Endometrium (tissue), 2 donors: ENCODE results near the gene SLC1A4.
"Not testable (repeated sequence)": the region's sequence is repeated elsewhere in the genome, so short reads cannot be mapped to it uniquely, and the experiment has no call there.

Source experiments
- FAIRE-seq: peaks from 2 replicates; lab custom pipeline; 2012; peaks lifted over from hg19 to GRCh38; lab: Jason Lieb, UNC
- donor health status: control.
- donor health status: control.

SLC1A4 gene

DNA sequence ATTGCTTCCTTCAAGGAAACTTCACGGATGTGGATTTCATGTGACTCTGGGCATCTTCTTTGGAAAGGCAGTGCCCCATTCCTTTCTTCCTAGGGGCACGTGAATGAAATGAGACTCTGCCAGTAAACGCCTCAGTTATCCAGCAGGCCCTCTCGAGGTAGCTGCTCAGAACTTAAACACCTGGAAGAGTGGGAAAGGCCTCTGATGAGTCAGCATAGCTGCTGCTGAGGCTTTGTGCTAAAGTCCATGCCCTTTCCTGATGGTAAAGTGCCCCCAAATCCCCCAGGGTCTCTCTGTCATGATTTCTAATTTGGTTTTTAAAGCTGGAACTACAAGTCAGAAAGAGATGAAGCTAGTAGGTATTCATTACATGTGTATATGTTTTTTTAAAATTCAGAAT, 3.8 kb downstream of the SLC1A4 start:
- FAIRE-seq: no peak

DNA sequence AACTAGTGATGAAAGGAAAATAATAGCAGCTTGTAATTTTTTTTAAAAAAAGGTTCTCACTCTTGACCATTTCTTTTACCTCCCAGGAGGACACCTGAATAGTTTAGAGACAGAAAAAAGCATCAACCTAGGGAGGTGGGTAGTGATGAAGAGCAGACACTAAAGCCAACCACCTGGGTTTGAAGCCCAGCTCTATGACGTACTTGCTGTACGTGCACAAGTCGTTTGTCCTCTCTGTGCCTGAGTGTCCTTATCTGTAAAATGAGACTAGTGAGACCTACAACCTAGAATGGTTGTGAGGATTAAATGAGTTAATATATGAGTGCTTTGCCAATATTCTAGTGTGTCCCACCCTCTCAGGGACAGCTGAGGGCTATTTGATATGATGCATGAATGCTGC, 5.8 kb downstream of the SLC1A4 start:
- FAIRE-seq: no peak

DNA sequence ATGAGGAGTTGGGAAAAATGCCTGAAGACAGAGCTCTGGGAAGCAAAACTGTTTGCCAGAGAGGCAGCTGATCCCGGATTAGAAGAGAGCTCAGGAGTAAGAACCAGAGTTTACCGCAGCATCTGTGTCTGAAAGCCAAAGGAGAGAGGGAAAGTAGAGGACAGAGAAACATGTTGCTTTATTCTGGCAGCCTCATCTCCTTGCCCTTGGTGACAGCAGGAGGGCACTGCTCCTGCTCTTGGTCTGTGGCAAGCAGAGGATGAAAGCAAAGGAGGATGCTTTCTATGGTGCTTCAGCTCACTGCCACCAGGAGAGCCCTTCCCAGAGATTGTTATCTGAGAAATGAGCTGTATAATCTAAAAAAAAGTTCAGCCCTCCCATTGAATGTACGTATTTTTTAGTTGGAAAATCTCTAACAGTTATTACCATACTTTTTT, 7.7 kb downstream of the SLC1A4 start:
- no peak for FAIRE-seq

DNA sequence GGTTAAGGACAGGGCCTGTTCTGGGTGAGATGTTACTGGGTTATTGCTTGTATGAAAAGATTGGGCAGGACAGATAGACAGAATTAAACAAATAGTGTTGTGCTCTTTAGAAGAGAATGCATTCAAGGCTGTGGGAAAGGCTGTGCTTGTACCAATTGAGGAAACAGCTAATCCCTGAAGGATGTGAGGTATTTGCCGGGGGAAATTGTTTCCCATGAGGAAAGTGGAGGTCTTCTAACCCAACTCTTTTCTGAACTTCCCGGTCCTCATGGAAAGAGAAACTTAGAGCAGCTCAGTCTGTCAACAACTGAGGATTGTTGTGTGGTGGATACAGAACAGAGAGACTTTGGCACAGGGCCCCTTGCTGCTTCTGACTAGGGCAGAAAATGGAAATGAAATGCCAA, 9.5 kb downstream of the SLC1A4 start:
- no peak for FAIRE-seq

DNA sequence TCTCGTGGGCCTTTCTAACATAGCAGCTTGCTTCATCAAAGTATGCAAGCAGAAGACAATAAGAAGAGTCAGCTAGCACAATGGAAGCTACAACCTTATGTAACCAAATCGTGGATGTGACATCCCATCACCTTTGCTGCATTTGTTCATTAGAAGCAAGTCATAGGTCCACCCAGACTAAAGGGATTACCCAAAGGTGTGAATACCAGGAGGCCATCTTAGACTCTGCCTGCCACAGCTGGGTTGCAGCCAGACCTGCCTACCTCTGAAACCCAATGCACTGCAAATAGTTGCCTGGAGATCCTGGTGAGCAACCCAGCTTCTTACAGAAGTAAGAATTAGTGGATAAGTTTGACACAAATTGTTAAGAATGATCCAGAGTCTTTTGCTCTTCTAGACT, 10.6 kb downstream of the SLC1A4 start:
- FAIRE-seq: no peak

DNA sequence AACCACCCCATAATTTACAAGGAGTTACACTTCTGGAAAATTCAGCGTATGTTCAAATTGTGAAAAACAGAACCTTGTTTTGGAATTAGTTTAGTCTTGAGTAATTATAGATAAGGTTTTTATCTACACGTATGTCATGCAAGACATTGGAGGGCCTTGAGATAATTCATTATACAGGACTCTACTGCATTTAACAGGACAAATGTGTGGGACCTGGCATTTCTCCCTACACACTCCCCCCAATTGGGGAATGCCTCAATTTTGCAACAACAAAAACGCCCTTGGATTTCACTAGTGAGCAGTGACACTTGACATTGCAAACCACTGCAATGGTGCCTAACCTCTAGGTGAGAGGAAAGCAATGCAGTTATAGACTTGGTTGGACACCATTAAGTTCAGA, 11.4 kb downstream of the SLC1A4 start:
- no peak for FAIRE-seq

DNA sequence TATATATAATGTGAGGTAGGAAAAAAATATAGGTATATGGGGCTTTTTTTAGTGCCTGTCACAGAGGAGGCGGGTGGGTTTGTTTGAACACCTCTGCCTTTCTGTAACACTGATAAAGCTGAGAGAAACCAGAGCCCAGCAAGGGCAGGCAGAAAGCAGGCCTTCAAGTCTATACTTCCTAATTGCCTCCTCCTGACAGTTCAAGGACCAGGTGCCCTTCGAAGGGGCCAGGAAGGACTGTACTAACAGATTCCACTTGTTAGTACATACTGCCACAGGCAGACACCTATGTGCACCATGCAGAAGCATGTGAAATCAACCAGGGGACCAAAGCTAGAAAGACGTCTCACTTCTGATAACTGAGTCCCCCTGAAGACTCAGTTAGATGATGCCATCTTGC, 13.8 kb downstream of the SLC1A4 start:
- FAIRE-seq: no peak

DNA sequence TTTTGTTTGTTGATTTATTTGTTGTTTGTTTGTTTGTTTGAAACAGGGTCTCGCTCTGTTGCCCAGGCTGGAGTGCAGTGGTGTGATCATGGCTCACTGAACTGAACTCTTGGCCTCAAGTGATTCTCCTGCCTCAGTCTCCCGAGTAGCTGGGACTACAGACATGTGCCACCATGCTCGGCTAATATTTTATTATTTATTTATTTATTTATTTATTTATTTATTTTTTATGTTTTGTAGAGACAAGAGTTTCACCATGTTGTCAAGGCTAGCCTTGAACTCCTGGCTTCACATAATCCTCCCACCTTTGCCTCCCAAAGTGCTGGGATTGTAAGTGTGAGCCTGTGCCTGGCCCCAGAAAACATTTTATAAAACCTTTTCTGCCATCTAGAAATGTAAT, 15.0 kb downstream of the SLC1A4 start:
- FAIRE-seq: not testable (repeated sequence)

DNA sequence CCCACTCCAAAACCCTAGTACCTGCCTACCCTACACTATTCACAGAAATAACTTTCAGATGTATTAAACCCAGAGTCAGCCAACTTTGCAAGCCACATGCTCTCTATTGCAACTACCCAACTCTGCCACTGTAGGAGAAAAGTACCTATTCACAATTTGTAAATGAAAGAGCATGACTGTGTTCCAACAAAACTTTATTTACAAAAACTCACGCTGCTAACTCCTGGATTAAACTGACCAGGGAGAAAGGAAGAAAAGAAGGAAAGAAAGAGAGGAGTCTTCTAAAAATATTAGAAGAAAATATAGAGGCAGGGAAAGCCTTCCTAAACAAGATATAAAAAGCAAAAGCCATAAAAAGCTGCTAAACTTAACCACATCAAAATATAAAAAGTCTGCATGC, 24.6 kb downstream of the SLC1A4 start:
- FAIRE-seq: no peak

DNA sequence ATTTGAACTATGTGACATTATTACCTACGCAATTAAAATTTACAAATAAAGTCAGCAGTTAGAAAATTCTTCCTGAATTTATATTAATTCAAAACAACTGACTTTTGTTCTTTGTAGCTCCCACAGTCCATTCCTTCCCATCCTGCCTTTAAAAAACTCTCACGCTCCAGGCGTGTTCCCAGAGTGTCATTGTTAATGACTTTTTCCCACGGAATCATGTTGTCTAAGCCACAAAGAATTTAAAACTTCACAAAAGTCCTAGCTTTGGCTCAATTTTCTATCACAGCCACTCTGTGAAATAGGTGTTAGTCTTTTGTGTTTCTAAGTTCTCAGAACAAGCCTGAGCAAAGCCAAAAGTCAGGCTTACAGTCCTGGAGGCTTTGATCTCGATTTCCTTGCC, 26.5 kb downstream of the SLC1A4 start:
- FAIRE-seq: no peak

DNA sequence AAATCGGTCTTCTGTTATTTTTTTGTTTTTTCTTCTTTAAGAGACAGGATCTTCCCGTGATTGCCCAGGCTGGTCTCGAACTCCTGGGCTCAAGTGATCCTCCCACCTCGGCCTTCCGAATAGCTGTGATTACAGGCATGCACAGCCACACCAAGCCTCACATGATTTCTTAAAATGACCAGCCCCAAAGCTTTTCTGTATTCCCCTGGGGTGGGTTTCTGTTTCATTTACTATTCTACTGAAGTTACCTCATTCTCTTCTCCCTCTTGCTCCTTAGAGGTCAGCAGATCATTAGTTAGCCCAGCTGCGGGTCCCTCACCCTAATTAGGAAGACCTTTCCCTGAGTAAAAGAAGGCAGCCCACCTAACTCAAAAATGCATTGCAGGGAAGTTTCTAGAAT, 27.6 kb downstream of the SLC1A4 start:
- no peak for FAIRE-seq

DNA sequence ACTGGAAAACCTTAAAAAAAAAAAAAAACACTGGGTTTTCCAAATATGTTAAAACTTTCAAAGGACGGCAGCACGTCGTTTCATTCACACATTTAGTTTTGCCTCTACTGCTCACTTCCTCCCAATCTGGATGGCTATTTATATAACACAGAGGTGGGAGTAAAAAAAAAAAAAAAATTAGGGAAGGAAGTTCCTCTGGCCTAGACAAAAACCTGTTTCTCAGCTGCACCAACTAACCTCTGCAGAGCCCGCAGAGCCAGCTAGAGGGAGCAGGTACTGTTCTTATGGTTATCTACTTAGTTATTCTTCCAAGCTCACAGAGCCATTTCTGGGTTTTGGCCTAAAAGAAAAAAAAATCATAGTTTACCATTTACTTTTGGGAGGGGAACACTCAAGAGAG, 28.1 kb downstream of the SLC1A4 start:
- FAIRE-seq: no peak

DNA sequence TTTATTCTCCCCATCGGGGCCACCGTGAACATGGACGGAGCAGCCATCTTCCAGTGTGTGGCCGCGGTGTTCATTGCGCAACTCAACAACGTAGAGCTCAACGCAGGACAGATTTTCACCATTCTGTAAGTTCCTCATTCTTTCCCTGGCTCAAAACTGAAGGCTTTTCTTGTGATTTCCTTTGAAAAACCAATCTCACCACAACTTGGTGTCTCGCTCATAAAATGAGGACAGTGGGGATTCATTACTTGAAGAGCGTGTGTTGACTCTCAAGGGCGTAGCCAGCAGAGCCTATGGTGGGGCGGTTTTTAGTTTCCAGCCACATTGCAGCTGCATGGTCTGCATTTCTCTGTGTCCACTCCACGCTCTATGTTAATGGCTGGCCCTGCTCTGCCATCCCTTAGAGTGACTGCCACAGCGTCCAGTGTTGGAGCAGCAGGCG, 29.0 kb downstream of the SLC1A4 start:
- no peak for FAIRE-seq

DNA sequence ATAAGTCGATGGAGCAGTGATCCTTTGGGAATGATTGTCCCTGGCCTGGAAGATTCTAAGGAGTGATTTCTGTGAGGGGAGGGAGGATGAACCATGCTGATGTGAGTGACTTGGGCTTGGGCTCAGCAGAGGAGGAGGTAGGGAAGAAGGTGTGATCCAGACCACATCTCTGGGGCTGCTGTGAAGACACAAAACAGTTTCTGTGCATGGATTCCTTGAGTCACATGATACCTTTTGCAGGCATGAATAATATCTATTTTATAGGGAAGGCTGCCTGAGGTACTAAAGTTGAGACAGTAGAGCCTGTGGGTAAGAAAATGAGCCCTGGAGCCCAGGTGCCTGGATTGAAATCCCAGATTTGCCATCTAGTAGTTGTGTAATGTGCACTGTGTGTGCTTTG, 29.8 kb downstream of the SLC1A4 start:
- no peak for FAIRE-seq

DNA sequence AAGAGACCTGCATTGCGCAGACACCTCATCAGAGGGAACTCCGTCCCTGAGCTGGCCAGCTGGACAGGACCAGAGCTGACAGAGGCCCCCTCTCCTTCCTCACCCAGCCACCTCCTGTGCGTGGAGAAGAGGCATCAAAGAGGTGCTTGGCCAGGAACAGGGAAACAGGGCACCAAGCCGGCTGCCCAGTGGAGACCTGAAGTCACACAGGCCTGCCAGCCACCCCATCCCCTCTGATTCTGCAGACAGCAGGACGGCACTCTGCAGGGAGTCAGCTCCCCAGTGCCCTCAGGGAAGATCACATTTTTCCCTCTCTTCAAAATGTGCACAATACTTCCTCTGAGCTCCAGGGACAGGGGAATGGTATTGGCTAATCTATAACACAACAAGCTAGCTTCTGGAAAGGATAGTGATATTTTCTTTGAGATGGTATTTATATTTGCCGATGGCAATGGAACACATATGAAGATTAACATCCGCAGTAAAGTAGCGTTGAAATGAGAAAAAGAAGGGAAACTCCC, 30.5 kb downstream of the SLC1A4 start:
- FAIRE-seq: no peak

DNA sequence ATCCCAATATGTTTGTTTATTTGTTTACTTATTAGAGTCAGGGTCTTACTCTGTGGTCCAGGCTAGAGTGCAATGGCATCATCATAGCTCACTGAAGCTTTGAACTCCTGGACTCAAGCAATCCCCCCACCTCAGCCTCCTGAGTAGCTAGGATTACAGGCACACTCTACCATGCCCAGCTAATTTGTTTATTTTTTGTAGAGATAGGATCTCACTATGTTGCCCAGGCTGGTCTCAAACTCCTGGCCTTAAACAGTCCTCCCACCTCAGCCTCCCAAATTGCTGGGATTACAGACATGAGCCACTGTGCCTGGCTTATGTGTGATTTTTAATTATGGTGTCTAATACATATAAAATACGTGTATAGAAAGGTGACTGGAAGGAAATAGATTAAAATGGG, 31.1 kb downstream of the SLC1A4 start:
- FAIRE-seq: not testable (repeated sequence)

DNA sequence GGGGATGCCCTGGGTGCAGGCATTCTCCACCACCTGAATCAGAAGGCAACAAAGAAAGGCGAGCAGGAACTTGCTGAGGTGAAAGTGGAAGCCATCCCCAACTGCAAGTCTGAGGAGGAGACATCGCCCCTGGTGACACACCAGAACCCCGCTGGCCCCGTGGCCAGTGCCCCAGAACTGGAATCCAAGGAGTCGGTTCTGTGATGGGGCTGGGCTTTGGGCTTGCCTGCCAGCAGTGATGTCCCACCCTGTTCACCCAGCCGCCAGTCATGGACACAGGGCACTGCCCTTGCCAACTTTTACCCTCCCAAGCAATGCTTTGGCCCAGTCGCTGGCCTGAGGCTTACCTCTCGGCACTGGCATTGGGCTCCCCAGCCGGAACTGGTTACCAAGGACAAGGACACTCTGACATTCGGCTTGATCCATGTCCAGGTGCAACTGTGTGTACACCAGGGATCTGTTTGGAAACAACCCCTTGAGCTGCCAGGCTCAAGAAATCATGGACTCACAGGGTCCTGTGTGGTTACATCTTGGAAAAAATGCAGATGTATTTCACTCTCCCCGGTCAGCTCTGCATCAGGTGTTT, 31.8 kb downstream of the SLC1A4 start:
- no peak for FAIRE-seq

DNA sequence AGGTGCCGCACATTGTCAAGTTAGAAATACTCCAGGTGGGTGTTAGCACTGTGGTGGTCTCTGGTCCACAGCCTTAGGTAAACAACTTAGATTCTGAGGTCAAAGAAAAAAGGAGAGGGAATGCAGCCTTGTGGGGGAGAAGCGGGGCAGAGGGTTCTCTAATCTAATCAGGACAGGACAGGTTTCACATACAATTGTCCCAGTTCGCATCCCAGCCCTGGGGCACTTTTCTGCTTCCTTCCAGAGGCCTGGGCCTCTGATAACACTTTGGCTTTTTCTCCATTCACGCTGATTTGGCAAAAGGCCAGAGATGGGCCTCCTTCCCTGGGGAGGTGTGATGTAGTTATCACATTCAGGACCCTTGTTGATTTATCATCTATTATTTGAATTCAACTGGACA, 32.5 kb downstream of the SLC1A4 start:
- FAIRE-seq: no peak

DNA sequence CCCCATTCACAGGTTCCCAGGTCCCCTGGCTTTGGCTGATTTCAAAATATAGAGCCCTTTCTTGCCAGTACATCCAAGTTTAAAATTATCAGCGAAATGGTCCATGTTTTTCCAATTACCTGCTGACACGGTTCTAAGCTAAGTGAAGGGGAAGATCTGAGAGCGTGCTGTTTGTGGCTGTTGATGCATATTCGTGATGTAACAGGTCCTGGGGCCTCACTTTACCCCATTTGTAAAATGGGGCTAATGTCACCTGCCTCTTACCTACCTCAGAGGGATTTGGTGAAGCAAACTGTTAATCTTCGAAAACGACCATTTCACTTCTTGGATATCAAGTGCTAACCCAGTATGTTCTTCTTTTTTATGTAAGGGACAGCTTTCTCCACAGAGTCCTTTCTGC, 33.0 kb downstream of the SLC1A4 start:
- no peak for FAIRE-seq

DNA sequence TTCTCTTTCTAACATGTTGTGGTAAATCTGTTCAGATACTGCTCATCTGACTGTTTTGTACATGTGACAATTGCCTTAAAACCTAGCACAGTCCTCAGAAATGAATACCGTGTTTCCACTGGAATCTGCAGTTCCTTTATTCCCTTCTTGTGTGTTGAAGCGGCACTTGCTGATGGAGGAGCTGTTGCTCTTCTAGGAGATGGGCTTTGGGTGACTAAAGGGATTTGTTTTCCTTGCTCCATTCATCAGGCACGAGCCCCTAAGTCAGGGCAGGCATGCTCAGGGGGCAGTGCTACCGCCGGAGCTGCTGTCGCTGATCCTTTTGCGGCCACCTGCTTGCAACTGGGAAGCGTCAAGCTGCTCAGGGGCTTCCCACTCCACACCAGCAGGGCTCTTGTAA, 34.5 kb downstream of the SLC1A4 start:
- FAIRE-seq: no peak

DNA sequence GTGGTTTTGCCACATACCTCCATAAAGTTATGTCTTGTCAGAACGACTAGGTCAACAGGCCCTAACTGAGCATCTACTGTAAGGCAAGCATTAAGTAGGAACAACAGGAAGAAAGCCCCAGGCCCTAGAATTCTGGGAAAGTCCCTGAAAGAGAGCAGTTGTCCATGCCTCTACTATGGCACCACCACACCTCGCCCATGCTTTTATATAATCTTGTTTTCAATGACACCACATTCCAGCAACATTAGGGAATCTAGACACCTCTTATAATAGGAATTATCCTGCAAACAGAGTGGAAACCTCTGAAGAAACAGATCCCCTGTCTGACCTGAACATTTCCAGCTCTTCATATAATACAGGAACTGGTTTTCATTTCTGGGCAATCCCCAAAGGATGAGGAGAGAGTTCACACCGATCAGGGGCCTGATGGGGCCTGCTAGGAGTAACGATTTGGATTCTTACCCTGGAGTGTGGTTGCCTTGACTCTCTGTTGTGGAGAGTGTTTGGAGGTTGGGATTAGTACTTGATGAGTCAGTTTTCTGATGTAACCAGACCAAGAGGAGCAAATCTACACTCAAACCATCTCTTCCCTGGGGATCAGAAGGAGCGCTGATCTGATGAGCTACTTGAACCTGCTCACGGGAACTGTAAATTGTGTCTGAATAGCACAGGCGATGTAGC, 35.1 kb downstream of the SLC1A4 start:
- FAIRE-seq: no peak

DNA sequence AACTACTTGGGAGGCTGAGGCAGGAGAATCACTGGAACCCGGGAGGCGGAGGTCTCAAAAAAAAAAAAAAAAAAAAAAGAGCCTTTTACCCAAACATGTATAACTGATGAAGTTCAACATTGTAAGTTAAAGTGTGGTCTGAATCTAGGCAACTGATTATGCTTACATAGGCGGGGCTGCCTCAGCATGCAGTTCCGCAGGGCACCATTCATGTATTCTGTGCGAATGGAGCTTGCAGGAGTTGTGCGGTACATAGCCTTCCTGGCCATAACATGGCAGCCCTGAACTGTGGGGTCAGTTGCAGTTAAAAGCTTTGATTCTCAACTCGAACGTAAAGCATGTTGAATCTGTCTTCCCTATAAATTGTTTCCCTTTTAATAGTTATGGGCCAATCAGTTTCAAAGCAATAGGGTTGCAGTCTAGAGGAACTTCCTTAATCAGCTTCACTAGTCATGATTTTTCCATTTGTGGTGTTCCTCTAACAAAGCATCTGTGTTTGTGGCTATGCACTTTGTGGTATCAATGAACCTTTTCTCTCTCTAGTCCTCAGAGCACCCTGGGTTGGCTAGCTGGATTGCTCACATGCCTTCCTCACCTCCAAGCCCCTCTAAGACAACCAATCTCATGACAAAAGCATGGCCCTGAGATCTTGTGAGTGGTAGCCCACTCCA, 36.4 kb downstream of the SLC1A4 start:
- no peak for FAIRE-seq

DNA sequence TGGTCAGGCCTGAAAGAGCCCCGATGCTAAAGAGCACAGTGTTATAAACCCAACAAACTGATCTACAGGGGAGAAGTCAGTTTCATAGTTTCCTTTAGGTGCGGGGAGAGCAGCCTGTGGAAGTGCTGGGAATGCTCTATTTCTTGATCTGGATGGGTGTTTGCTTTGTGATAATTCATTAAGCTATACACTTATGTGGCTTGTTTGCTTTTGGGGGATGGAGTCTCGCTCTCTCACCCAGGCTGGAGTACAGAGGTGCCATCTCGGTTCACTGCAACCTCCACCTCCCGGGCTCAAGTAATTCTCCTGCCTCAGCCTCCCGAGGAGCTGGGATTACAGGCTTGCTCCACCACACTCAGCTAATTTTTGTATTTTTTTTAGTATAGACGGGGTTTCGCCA, 37.0 kb downstream of the SLC1A4 start:
- FAIRE-seq: no peak
